ENCODE data around the gene SLC6A6.

- TF ChIP-seq CTCF (IDR thresholded peaks at IDR 0.05; ENCODE audit: insufficient read depth, low read length, poor library complexity, severe bottlenecking) (no peak), EZH2phosphoT487 (conservative IDR thresholded peaks at IDR 0.05; ENCODE audit: low read length) (no peak)
These were observed 74.3 kb downstream of the SLC6A6 start for GRCh38 chr3:14476583-14477265.

Data from SU-DHL-6 (cell line).